Bronchial epithelial cell (primary cell): ENCODE data around the gene TMEM39A. TPM values are rescaled to one million over a fixed set of nuclear protein-coding genes. Genes with fewer than 3 reads are reported as not detected.

Experiments
- DNase-seq: peaks from one replicate; pipeline ENCODE4 v3.0.0-alpha.2; 2010; ENCODE audit warnings: low read depth
- FAIRE-seq: peaks from 2 replicates; lab custom pipeline; 2011; peaks lifted over from hg19 to GRCh38; lab: Jason Lieb, UNC
- H3K27me3 ChIP-seq: 2 replicates; pipeline ENCODE4 v1.5.1; 2011; ENCODE audit warnings: low read length; ENCODE audit not compliant: control insufficient read depth, insufficient read depth
- H3K36me3 ChIP-seq: 2 replicates; pipeline ENCODE4 v1.5.1; 2011; ENCODE audit warnings: low read length; ENCODE audit not compliant: control insufficient read depth, insufficient read depth
- H3K4me3 ChIP-seq: 2 replicates; pipeline ENCODE4 v1.5.1; 2011; ENCODE audit warnings: mild to moderate bottlenecking, low read depth, low read length, control low read depth
- CTCF ChIP-seq: IDR thresholded peaks from 2 replicates; pipeline ENCODE4 v1.5.1; 2011; ENCODE audit warnings: mild to moderate bottlenecking, moderate library complexity, low read length, control low read depth, inconsistent platforms; ENCODE audit not compliant: insufficient read depth, severe bottlenecking
- total RNA-seq: library from RNA; depleted of rRNA; stranded (reverse); fragments of >200 nt; gene quantifications from 2 replicates; pipeline ENCODE4 v1.2.1, GENCODE V29; 2014

Gene TMEM39A
- total RNA-seq, 1 donor from 2014 or later = 43.7 TPM

GRCh38 chr3:119453822-119454221 lies 9.6 kb downstream of the TMEM39A start:
- Histone ChIP-seq H3K36me3 (peaks cover 10% of the 10 kb centered on the region), H3K27me3 (no peaks in the 10 kb centered on the region), H3K4me3 (no peak overlapping the region)
- DNase-seq (no peak), FAIRE-seq (no peak)
- TF ChIP-seq CTCF = no peak

- no peak for TF ChIP-seq CTCF
- Histone ChIP-seq H3K36me3 (peaks cover 2% of the 10 kb centered on the region), H3K27me3 (no peaks in the 10 kb centered on the region), H3K4me3 (no peak overlapping the region)
- DNase-seq (no peak), FAIRE-seq (no peak)
These were observed 18.8 kb downstream of the TMEM39A start for GRCh38 chr3:119444590-119444989.

GRCh38 chr3:119443179-119443578 lies 20.2 kb downstream of the TMEM39A start:
- FAIRE-seq (no peak), DNase-seq (no peak)
- Histone ChIP-seq H3K27me3 (no peaks in the 10 kb centered on the region), H3K36me3 (peaks cover 2% of the 10 kb centered on the region), H3K4me3 (no peak overlapping the region)
- no peak for TF ChIP-seq CTCF

- TF ChIP-seq CTCF = no peak
- no peak for FAIRE-seq
- Histone ChIP-seq H3K36me3 (peaks cover 13% of the 10 kb centered on the region), H3K27me3 (no peaks in the 10 kb centered on the region), H3K4me3 (no peak overlapping the region)
- no peak for DNase-seq
These were observed 25.6 kb downstream of the TMEM39A start for GRCh38 chr3:119437691-119438258.

GRCh38 chr3:119436977-119437376 lies 26.4 kb downstream of the TMEM39A start:
- FAIRE-seq (no peak), DNase-seq (no peak)
- TF ChIP-seq CTCF = no peak
- Histone ChIP-seq H3K27me3 (no peaks in the 10 kb centered on the region), H3K4me3 (no peak overlapping the region), H3K36me3 (peaks cover 13% of the 10 kb centered on the region)

- no peak overlapping the region for H3K4me3 ChIP-seq
- TF ChIP-seq CTCF = no peak
- no peaks in the 10 kb centered on the region for H3K27me3 ChIP-seq
- FAIRE-seq (no peak), DNase-seq (no peak)
- H3K36me3 ChIP-seq = peaks cover 24% of the 10 kb centered on the region
These were observed 28.7 kb downstream of the TMEM39A start for GRCh38 chr3:119434703-119435102.
